ENCODE measurements around the gene PLA2G5. TPM values are rescaled to one million over a fixed set of nuclear protein-coding genes. Genes with fewer than 3 reads are reported as not detected.

PLA2G5 gene
- total and polyA plus RNA-seq, 2 donors from 2014 or later = 0.47 to 0.58 TPM

- Histone ChIP-seq H3K27me3 (ENCODE audit: control insufficient read depth, insufficient read depth, low read length) (no peaks in the 10 kb centered on the region), H3K9me3 (ENCODE audit: control insufficient read depth in 2 of 3, insufficient read depth in 1 of 3, low read length in 3 of 3) (no peaks in the 10 kb centered on the region), H3K4me3 (ENCODE audit: low read length in 3 of 3) (no peak overlapping the region), H3K4me1 (ENCODE audit: control insufficient read depth in 2 of 3, insufficient read depth in 2 of 3, low read depth in 1 of 3, low read length in 3 of 3) (no peaks in the 10 kb centered on the region), H3K27ac (ENCODE audit: low read depth in 2 of 2, low read length in 2 of 2) (no peak overlapping the region), H3K9ac (ENCODE audit: low read length in 3 of 3) (no peak overlapping the region), H3K36me3 (ENCODE audit: control insufficient read depth in 2 of 3, insufficient read depth in 3 of 3, low read length in 3 of 3) (no peaks in the 10 kb centered on the region)
- FAIRE-seq = no peak
- DNase-seq = no peak
- no peak for TF ChIP-seq CTCF (IDR thresholded peaks at IDR 0.05; ENCODE audit: borderline replicate concordance, extremely low read depth, insufficient read depth)
- intact Hi-C loops (cut with DNase I) = no loop called here
These were observed 42.4 kb downstream of the PLA2G5 start for GRCh38 chr1:20112279-20113000.

GRCh38 chr1:20114021-20114648 lies 44.1 kb downstream of the PLA2G5 start:
- DNase-seq = peak in 3 of 5 donors; percentile 19 to 39 (median 31)
- Histone ChIP-seq H3K27me3 (ENCODE audit: control insufficient read depth, insufficient read depth, low read length) (no peaks in the 10 kb centered on the region), H3K9me3 (ENCODE audit: control insufficient read depth in 2 of 3, insufficient read depth in 1 of 3, low read length in 3 of 3) (no peaks in the 10 kb centered on the region), H3K27ac (ENCODE audit: low read depth in 2 of 2, low read length in 2 of 2) (no peak overlapping the region), H3K36me3 (ENCODE audit: control insufficient read depth in 2 of 3, insufficient read depth in 3 of 3, low read length in 3 of 3) (no peaks in the 10 kb centered on the region), H3K4me1 (ENCODE audit: control insufficient read depth in 2 of 3, insufficient read depth in 2 of 3, low read depth in 1 of 3, low read length in 3 of 3) (no peaks in the 10 kb centered on the region), H3K9ac (ENCODE audit: low read length in 3 of 3) (no peak overlapping the region), H3K4me3 (ENCODE audit: low read length in 3 of 3) (no peak overlapping the region)
- intact Hi-C loops (cut with DNase I) = no loop called here
- TF ChIP-seq CTCF (IDR thresholded peaks at IDR 0.05; ENCODE audit: borderline replicate concordance, extremely low read depth, insufficient read depth) = no peak
- FAIRE-seq = no peak

- Histone ChIP-seq H3K9ac (ENCODE audit: low read length in 3 of 3) (no peak overlapping the region), H3K27me3 (ENCODE audit: control insufficient read depth, insufficient read depth, low read length) (no peaks in the 10 kb centered on the region), H3K27ac (ENCODE audit: low read depth in 2 of 2, low read length in 2 of 2) (no peak overlapping the region), H3K4me1 (ENCODE audit: control insufficient read depth in 2 of 3, insufficient read depth in 2 of 3, low read depth in 1 of 3, low read length in 3 of 3) (no peaks in the 10 kb centered on the region), H3K9me3 (ENCODE audit: control insufficient read depth in 2 of 3, insufficient read depth in 1 of 3, low read length in 3 of 3) (no peaks in the 10 kb centered on the region), H3K4me3 (ENCODE audit: low read length in 3 of 3) (no peak overlapping the region), H3K36me3 (ENCODE audit: control insufficient read depth in 2 of 3, insufficient read depth in 3 of 3, low read length in 3 of 3) (no peaks in the 10 kb centered on the region)
- no peak for TF ChIP-seq CTCF (IDR thresholded peaks at IDR 0.05; ENCODE audit: borderline replicate concordance, extremely low read depth, insufficient read depth)
- FAIRE-seq (no peak), DNase-seq (no peak)
- intact Hi-C loops (cut with DNase I) = no loop called here
These were observed 45.5 kb downstream of the PLA2G5 start for GRCh38 chr1:20115479-20115878.

All from kidney (tissue), 14 donors.